ENCODE measurements around the gene GALNS. TPM values are rescaled to one million over a fixed set of nuclear protein-coding genes. Genes with fewer than 3 reads are reported as not detected.

The GALNS gene
- total and polyA plus RNA-seq, 11 donors, result 10.7 to 22.7 (median 14.1) TPM

DNA sequence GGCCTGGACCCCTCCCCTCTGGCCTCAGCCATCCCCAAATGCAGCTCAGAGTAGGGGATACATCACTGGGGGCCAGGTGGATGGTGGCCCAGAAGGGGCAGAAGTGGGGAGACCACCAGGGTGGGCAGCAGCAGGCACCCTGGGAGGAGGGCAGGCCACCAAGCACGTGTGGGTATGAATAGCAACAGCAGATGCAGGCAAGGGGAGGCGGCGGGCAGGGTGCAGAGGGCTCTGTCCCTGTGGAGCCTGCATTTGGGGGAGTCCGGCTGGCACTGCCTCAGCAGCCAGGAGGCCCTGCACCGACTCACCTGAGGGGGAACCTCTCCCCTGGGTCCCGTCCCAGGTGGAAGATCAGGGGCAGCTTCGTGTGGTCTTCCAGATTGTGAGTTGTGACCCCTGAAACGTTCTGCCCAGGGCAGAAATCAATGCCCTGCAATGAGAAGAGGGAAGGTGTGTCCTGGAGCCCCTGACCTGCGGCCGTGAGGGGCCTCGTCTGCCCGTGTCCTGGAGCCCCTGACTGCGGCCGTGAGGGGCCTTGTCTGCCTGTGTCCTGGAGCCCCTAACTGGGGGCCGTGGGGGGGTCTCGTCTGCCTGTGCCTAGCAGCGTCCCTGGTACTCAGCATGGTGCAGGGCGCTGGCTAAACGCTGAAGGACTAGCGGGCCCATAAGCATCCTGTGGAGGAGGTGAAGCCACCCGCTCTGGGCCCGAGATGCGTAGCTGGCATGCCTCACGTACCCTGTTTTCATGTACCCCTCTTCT, 34.3 kb downstream of the GALNS start:
- 94 to 98% (median 96%) methylated on average over 24 of the region's 24 CpGs for WGBS, 4 donors
- H3K36me3 ChIP-seq, result peaks cover 0 to 48% (median 13%) of the 10 kb centered on the region in 9 donors
- intact Hi-C loops (cut with DNase I), result no loop called here

DNA sequence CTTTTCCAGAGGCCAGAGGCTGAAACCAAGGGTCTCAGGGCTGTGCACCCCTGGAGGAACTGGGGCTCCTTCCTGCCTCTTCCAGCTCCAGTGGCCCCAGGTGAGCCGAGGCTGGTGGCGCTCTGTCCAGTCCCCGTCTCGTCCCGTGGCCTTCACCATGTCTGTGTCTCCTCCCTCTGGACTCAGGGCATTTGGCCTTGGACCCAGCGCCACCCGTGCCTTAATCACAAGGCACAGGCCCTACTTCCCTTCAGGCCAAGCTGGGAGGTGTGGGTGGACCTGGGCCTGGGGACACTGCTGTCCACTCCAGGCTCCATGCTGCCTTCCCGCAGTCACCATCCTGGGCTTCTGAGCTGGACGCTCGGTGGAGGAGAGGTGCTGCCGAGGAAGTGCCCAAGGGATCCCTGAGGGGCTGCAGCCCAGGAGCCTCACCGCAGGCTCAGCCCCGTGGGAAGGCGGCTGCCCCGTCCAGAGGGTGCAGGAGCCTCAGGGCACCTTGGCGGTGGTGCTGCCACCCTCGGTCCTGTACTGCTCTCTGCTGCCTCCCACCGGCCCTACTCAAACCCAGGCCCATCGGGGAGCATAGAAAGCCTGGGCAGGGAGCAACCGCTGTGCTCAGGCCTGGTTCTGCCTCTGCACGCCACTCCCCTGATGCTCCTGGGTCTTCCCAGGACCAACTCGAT, 35.4 kb downstream of the GALNS start:
- no peaks in the 10 kb centered on the region for H3K27me3 ChIP-seq
- intact Hi-C loops (cut with DNase I), result no loop called here
- DNase-seq, result no peak
- TF ChIP-seq POLR2A (IDR thresholded peaks at IDR 0.05), result no peak
- TF ChIP-seq, protein P1, sequence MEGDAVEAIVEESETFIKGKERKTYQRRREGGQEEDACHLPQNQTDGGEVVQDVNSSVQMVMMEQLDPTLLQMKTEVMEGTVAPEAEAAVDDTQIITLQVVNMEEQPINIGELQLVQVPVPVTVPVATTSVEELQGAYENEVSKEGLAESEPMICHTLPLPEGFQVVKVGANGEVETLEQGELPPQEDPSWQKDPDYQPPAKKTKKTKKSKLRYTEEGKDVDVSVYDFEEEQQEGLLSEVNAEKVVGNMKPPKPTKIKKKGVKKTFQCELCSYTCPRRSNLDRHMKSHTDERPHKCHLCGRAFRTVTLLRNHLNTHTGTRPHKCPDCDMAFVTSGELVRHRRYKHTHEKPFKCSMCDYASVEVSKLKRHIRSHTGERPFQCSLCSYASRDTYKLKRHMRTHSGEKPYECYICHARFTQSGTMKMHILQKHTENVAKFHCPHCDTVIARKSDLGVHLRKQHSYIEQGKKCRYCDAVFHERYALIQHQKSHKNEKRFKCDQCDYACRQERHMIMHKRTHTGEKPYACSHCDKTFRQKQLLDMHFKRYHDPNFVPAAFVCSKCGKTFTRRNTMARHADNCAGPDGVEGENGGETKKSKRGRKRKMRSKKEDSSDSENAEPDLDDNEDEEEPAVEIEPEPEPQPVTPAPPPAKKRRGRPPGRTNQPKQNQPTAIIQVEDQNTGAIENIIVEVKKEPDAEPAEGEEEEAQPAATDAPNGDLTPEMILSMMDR (IDR thresholded peaks at IDR 0.05), result no peak
- no peak overlapping the region for H3K4me3 ChIP-seq
- no peak overlapping the region for H3K27ac ChIP-seq
- H3K4me1 ChIP-seq, result no peaks in the 10 kb centered on the region
- 85 to 98% (median 90%) methylated on average over 6 to 22 of the region's 22 CpGs for WGBS, 4 donors
- H3K36me3 ChIP-seq, result peaks cover 0 to 41% (median 13%) of the 10 kb centered on the region in 9 donors
- ATAC-seq, result no peak
- no peaks in the 10 kb centered on the region for H3K9me3 ChIP-seq

More for the DNA sequence above, 34.3 kb downstream of the GALNS start:
- Histone ChIP-seq H3K4me3 (no peak overlapping the region), H3K27me3 (no peaks in the 10 kb centered on the region), H3K9me3 (no peaks in the 10 kb centered on the region), H3K4me1 (no peaks in the 10 kb centered on the region), H3K27ac (no peak overlapping the region)
- ATAC-seq, result no peak
- no peak for TF ChIP-seq POLR2A (IDR thresholded peaks at IDR 0.05)
- TF ChIP-seq, protein P1 (IDR thresholded peaks at IDR 0.05), result no peak
- no peak for DNase-seq

DNA sequence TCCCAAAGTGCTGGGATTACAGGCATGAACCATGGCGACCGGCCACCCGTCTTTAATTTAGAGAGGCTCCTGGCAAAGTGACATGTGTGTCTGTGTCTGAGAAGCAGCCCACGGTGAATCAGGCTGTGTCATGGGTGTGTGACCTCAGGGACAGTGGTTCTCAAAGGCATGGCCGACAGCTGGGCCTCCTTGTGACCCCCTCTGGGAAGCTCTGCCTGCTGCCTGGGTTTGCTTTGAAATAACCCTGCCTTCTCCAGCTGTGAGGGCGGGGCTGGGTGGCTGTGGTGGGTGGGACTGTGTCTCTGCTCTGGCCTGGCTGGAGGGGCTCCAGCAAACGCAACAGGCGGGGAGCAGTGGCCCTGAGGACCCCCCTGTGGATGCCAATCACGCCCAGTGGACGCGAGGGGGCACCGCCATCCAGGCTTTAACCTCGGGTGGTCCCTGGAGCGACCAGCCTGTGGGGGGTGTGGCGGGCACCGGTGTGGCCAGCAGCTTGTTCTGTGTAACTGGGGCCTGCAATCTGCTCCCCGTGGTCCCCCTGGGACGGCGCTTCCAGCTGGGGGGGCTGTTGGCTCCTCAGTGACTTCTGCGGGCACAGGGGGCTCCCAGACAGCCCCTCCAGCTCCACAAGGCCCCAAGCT, 36.2 kb downstream of the GALNS start:
- 79 to 92% (median 89%) methylated on average over 13 to 20 of the region's 20 CpGs for WGBS, 4 donors
- TF ChIP-seq, protein P1 (IDR thresholded peaks at IDR 0.05), result no peak
- TF ChIP-seq POLR2A (IDR thresholded peaks at IDR 0.05), result no peak
- ATAC-seq, result no peak

DNA sequence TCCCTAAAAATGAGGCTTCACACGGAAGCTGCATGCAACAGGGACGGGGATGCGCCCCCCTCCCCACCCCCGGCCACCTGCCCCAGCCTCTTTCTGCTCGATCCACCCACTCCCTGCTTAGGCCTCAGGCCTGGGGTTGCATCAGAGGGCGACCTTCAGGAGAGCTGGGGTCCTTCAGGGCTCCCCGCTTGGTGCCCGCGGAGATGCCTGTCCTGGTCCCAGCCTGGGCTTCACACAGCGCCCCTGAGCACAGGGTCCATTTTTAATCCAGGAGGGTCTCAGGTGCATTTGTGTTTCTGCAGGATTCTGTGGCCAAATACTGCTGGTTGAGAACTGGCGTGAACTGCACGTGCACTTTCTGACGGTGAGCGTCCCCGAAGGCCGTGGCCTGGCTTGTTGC, 37.6 kb downstream of the GALNS start:
- TF ChIP-seq POLR2A (IDR thresholded peaks at IDR 0.05), result no peak
- TF ChIP-seq, protein P1 (IDR thresholded peaks at IDR 0.05), result no peak

More for the DNA sequence above, 36.2 kb downstream of the GALNS start:
- no peak for DNase-seq
- intact Hi-C loops (cut with DNase I), result no loop called here
- Histone ChIP-seq H3K27ac (no peak overlapping the region), H3K27me3 (no peaks in the 10 kb centered on the region), H3K36me3 (peaks cover 0 to 37% (median 13%) of the 10 kb centered on the region in 9 donors), H3K4me3 (no peak overlapping the region), H3K4me1 (no peaks in the 10 kb centered on the region), H3K9me3 (no peaks in the 10 kb centered on the region)

More for the DNA sequence above, 37.6 kb downstream of the GALNS start:
- no peaks in the 10 kb centered on the region for H3K27me3 ChIP-seq
- no peaks in the 10 kb centered on the region for H3K9me3 ChIP-seq
- no peak for DNase-seq
- intact Hi-C loops (cut with DNase I), result loop anchor here in 8 of 10 donors (5.0 to 10.0 kb wide), 8 partner anchors 46 to 396 kb away; partner anchors contain the start of genes ACSF3 (in 3 of the 8), PABPN1L (in 1 of the 8) and ZNF778 (in 1 of the 8)
- H3K36me3 ChIP-seq, result peaks cover 0 to 32% (median 6%) of the 10 kb centered on the region in 9 donors
- no peaks in the 10 kb centered on the region for H3K4me1 ChIP-seq
- H3K27ac ChIP-seq, result no peak overlapping the region
- no peak for ATAC-seq
- H3K4me3 ChIP-seq, result no peak overlapping the region
- WGBS, 4 donors, result 85 to 90% (median 87%) methylated on average over 14 to 16 of the region's 16 CpGs

Data from heart left ventricle (tissue), 16 donors.